HG02610 (cell line): ENCODE measurements around the gene CAST.

ENCODE experiments used
- ATAC-seq: cut with Tn5 transposase; IDR thresholded peaks from one replicate; pipeline ENCODE4 v1.9.1; 2021; ENCODE audit warnings: mild to moderate bottlenecking, moderate library complexity; ENCODE audit not compliant: unreplicated experiment

CAST gene

GRCh38 chr5:96816411-96816939 is 154.3 kb downstream of the CAST start:
- ATAC-seq: peak; percentile 84

DNA sequence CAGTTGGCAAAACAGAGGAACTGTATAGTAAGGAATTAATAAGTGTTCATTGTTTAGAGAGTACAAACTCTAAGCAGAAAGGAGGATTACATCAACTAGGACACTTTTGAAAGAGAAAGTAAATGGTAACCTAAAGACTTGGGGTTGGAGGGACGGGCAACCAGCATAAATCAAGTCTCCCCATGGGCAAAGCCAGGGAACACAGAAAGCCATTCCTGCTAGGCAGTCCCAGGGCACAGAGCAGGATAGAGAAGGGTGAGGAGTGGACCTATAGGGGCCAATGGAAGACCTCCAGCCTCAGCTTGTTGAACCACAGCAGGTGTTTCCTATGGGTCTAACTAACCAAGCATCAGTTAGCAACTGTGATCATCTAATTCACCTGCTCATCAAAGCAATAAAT is 154.8 kb downstream of the CAST start:
- peak; percentile 36 for ATAC-seq

DNA sequence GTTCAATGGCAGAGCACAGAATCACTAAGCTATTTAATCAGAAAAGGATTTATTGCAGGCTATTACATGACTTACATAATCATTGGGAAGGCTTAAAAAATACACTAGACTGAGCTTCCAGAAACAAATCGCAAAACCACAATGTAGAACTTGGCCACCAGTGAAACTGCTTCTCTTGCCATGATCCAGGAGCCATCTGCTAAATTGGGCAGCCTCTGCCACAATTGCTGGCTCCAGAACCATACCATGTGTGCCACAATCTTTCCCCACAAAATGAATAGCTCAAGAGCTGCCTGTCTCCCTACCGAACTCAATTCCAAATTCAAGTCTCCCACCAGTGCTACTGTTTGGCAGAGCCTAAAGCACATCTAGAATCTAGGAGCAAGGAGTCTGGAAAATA is 155.3 kb downstream of the CAST start:
- no peak for ATAC-seq

DNA sequence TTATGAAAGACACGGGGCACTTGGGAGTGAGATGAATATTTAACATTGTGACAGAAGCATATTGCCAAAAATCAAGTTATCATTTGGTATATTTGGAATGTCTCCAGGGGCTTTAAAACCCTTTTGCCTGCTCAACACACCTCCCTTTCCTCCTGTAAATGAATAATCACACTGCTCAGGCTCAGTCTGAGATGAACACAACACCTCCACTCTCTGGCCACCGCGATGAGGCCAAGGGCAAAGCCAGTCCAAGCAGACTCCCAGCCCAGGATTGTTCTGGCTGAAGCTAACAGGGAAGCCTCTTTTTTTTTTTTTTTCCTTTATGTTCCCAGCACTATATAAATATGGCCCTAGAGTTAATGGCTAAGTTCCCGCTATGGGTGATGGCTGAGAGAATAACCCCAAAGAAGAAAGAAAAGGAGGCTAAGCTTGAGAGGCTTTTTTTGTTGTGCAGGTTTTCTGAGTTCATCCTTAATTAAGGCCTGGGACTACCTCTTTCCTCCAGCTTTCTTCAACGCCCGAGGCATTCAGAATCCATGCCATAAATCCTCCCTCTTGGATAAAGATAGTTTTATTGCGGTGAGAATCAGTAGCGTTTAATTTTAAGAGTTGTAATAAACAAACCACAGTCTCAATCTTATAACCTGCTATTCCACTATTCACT is 156.1 kb downstream of the CAST start:
- no peak for ATAC-seq

GRCh38 chr5:96819806-96820205 is 157.6 kb downstream of the CAST start:
- ATAC-seq: no peak

GRCh38 chr5:96821260-96821916 is 159.2 kb downstream of the CAST start:
- ATAC-seq: no peak

- no peak for ATAC-seq
These were observed 160.7 kb downstream of the CAST start for GRCh38 chr5:96822686-96823459.

DNA sequence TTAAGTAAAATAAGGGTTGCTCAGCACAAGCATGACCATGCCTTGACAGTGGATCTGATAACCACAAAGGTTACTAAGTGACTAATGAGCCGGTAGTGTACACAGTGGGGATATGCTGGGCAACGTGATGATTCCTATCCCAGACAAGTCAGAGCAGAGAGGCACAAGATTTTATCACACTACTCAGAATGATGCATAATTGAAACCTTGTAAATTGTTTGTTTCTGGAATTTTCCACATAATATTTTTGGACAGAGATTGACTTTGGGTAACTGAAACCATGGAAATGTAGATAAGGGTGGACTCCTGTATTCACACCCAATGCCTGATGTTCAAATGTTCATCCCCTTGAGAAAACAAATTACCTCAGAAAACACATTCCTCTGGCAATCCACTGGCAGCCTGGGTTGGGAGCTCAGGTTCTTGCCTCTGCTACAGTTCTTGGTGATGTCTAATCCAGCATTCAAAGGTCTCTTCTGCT is 161.8 kb downstream of the CAST start:
- ATAC-seq: peak; percentile 83
